Transverse colon (tissue), 4 donors: ENCODE data around the gene NYNRIN. TPM values are rescaled to one million over a fixed set of nuclear protein-coding genes. Genes with fewer than 3 reads are reported as not detected.

Experiments
- DNase-seq: peaks from one replicate; pipeline ENCODE4 v3.0.0-alpha.2; 2019
- H3K27ac ChIP-seq, 4 donors: fragments of 200-600 bp; sonication (generic); 2 replicates each; pipeline ENCODE4 v1.5.1; 2016 to 2018; ENCODE audit warnings: inconsistent platforms in 4 of 4
- H3K27me3 ChIP-seq: fragments of 200-600 bp; sonication (generic); 2 replicates; pipeline ENCODE4 v1.5.1; 2017; ENCODE audit warnings: inconsistent platforms
- H3K36me3 ChIP-seq, 4 donors: fragments of 200-600 bp; sonication (generic); 2 replicates each; pipeline ENCODE4 v1.5.1; 2017 to 2019; ENCODE audit warnings: inconsistent platforms in 4 of 4
- H3K4me1 ChIP-seq, 4 donors: fragments of 200-600 bp; sonication (generic); 2 replicates each; pipeline ENCODE4 v1.5.1; 2017 to 2020; ENCODE audit warnings: inconsistent platforms in 4 of 4
- H3K4me3 ChIP-seq, 4 donors: fragments of 200-600 bp; sonication (generic); 1 replicate in 1 of 4; 2 replicates in 3 of 4; pipeline versions ENCODE4 v1.5.1 to v1.6.1; 2017 to 2019; ENCODE audit warnings: inconsistent platforms in 4 of 4
- H3K9me3 ChIP-seq, 2 donors: fragments of 200-600 bp; sonication (generic); 2 replicates each; pipeline ENCODE4 v1.5.1; 2017 to 2019; ENCODE audit warnings: inconsistent platforms in 2 of 2
- CTCF ChIP-seq, 5 experiments: fragments of 200-600 bp in 3 of 5; fragments of 450-650 bp in 2 of 5; sonication (generic) in 3 of 5; IDR thresholded peaks; 1 replicate in 2 of 5; 2 replicates in 3 of 5; pipeline ENCODE4 v1.5.1; 2016 to 2017; ENCODE audit warnings: antibody characterized with exemption in 5 of 5, inconsistent platforms in 3 of 5, mild to moderate bottlenecking in 2 of 5, moderate library complexity in 1 of 5
- EP300 ChIP-seq: sonication (generic); formaldehyde crosslinking; IDR thresholded peaks from one replicate; pipeline ENCODE4 v1.6.1; 2017; ENCODE audit warnings: antibody characterized with exemption, low read depth
- POLR2A ChIP-seq: fragments of 450-650 bp; IDR thresholded peaks from one replicate; pipeline ENCODE4 v1.6.1; 2016; ENCODE audit warnings: antibody characterized with exemption, mild to moderate bottlenecking, moderate library complexity
- POLR2AphosphoS5 ChIP-seq, 3 donors: sonication (generic); formaldehyde crosslinking; IDR thresholded peaks; one replicate each; pipeline ENCODE4 v1.6.1; 2016; ENCODE audit warnings: antibody characterized with exemption in 3 of 3
- WGBS, 2 donors: methylation state at CpG; one replicate each; pipeline ENCODE4 v1.1.5; 2018; ENCODE audit warnings: low coverage in 1 of 2; 5-methylcytosine and 5-hydroxymethylcytosine counted together
- in situ Hi-C, 4 donors: fragments of 200-750 bp; cut with MboI; loops; one replicate each; pipeline versions ENCODE4 v1.15.0 to v1.15.1; 2017; ENCODE audit warnings: low sequenced_read_pairs in 3 of 4, low pct_ligation_motif_present in 1 of 4, low pct_unique_long_range_greater_than_20kb in 1 of 4
- intact Hi-C: fragments of 100-400 bp; cut with DNase I; formaldehyde crosslinking; loops from one replicate; pipeline ENCODE4 v1.15.1; 2023; ENCODE audit warnings: low total_unique reads
- total RNA-seq, 4 donors: library from RNA; depleted of rRNA; stranded (reverse); fragments of >200 nt; gene quantifications; one replicate each; pipeline ENCODE4 v1.1.0, GENCODE V29; 2016

Gene NYNRIN
- total RNA-seq, 4 donors from 2014 or later: 2.6 to 11.4 (median 9.0) TPM

- DNase-seq: no peak
- in situ Hi-C loops: no loop called here
- TF ChIP-seq POLR2A (no peak), EP300 (no peak), POLR2AphosphoS5 (IDR thresholded peaks at IDR 0.05) (no peak), CTCF (IDR thresholded peaks at IDR 0.05) (no peak)
- Histone ChIP-seq H3K36me3 (no peaks in the 10 kb centered on the region), H3K27ac (no peak overlapping the region), H3K4me3 (no peak overlapping the region), H3K9me3 (no peaks in the 10 kb centered on the region), H3K4me1 (peaks cover 8 to 40% (median 19%) of the 10 kb centered on the region in 4 donors), H3K27me3 (no peaks in the 10 kb centered on the region)
- 83% methylated on average over 4 of the region's 4 CpGs; no CpG with 5 or more reads in 1 of the 2 donors for WGBS, 2 donors
- intact Hi-C loops: no loop called here
Observed at GRCh38 chr14:24404814-24405213, 6.0 kb downstream of the NYNRIN start.

GRCh38 chr14:24406416-24406815, 7.6 kb downstream of the NYNRIN start:
- H3K27ac ChIP-seq: no peak overlapping the region
- no peak overlapping the region for H3K4me3 ChIP-seq
- TF ChIP-seq CTCF (IDR thresholded peaks at IDR 0.05) (no peak), POLR2A (no peak), EP300 (no peak), POLR2AphosphoS5 (IDR thresholded peaks at IDR 0.05) (no peak)
- H3K36me3 ChIP-seq: no peaks in the 10 kb centered on the region
- WGBS, 2 donors: 80 to 90% methylated on average over 1 to 6 of the region's 6 CpGs
- H3K27me3 ChIP-seq: no peaks in the 10 kb centered on the region
- H3K9me3 ChIP-seq: no peaks in the 10 kb centered on the region
- H3K4me1 ChIP-seq: peaks cover 6 to 25% (median 12%) of the 10 kb centered on the region in 4 donors
- in situ Hi-C loops (no loop called here), intact Hi-C loops (no loop called here)
- DNase-seq: no peak

GRCh38 chr14:24407608-24408325, 9.0 kb downstream of the NYNRIN start:
- in situ Hi-C loops (no loop called here), intact Hi-C loops (no loop called here)
- no peak for DNase-seq
- H3K9me3 ChIP-seq: no peaks in the 10 kb centered on the region
- no peaks in the 10 kb centered on the region for H3K36me3 ChIP-seq
- H3K4me3 ChIP-seq: no peak overlapping the region
- H3K27me3 ChIP-seq: no peaks in the 10 kb centered on the region
- H3K27ac ChIP-seq: no peak overlapping the region
- H3K4me1 ChIP-seq: peaks cover under 1 to 11% (median 6%) of the 10 kb centered on the region in 4 donors
- 95% methylated on average over 17 of the region's 18 CpGs; no CpG with 5 or more reads in 1 of the 2 donors for WGBS, 2 donors
- no peak for TF ChIP-seq POLR2A
- no peak for TF ChIP-seq CTCF (IDR thresholded peaks at IDR 0.05)
- no peak for TF ChIP-seq EP300

- in situ Hi-C loops: no loop called here
- H3K36me3 ChIP-seq: no peaks in the 10 kb centered on the region
Observed at GRCh38 chr14:24408764-24409163, 10.0 kb downstream of the NYNRIN start.

More at GRCh38 chr14:24408764-24409163, 10.0 kb downstream of the NYNRIN start:
- no peak for DNase-seq
- no peak overlapping the region for H3K4me3 ChIP-seq
- no peaks in the 10 kb centered on the region for H3K27me3 ChIP-seq
- H3K4me1 ChIP-seq: peaks cover 0 to 1% (median under 1%) of the 10 kb centered on the region in 4 donors
- intact Hi-C loops: no loop called here
- H3K27ac ChIP-seq: no peak overlapping the region
- WGBS, 2 donors: 75% methylated on average over 3 of the region's 3 CpGs; no CpG with 5 or more reads in 1 of the 2 donors
- TF ChIP-seq CTCF (IDR thresholded peaks at IDR 0.05) (no peak), EP300 (no peak), POLR2AphosphoS5 (IDR thresholded peaks at IDR 0.05) (no peak), POLR2A (no peak)
- H3K9me3 ChIP-seq: no peaks in the 10 kb centered on the region
